Upper lobe of right lung (tissue), 1 donor: ENCODE measurements around the gene FHOD3. TPM values are rescaled to one million over a fixed set of nuclear protein-coding genes. Genes with fewer than 3 reads are reported as not detected.

Experiments used
- ATAC-seq: fragments of 200-7000 bp; cut with Tn5 transposase; one replicate; pipeline ENCODE4 v1.9.1; 2020; ENCODE audit warnings: mild to moderate bottlenecking, moderate library complexity
- DNase-seq: peaks from one replicate; pipeline ENCODE4 v3.0.0-alpha.2; 2020
- H3K27ac ChIP-seq: fragments of 200-600 bp; one replicate; pipeline ENCODE4 v1.8.0; 2022
- H3K27me3 ChIP-seq: fragments of 200-600 bp; one replicate; pipeline ENCODE4 v1.8.0; 2022; ENCODE audit warnings: mild to moderate bottlenecking
- H3K36me3 ChIP-seq: fragments of 200-600 bp; one replicate; pipeline ENCODE4 v1.8.0; 2022
- H3K4me1 ChIP-seq: fragments of 200-600 bp; one replicate; pipeline ENCODE4 v1.8.0; 2022
- H3K4me3 ChIP-seq: fragments of 200-600 bp; one replicate; pipeline ENCODE4 v1.8.0; 2022; ENCODE audit warnings: mild to moderate bottlenecking
- H3K9me3 ChIP-seq: fragments of 200-600 bp; one replicate; pipeline ENCODE4 v1.8.0; 2022
- intact Hi-C: fragments of 100-400 bp; cut with DNase I; formaldehyde crosslinking; loops from one replicate; pipeline ENCODE4 v1.11.0; 2022
- total RNA-seq: library from RNA; stranded (reverse); fragmentation: NEBNext Ultra II Directional; extraction: Animal tissue kit (Norgen Biotek cat#: 25700); gene quantifications from one replicate; pipeline ENCODE4 v1.2.1, GENCODE V29; 2021
- TF ChIP-seq, protein P1 (sequence below): fragments of 200-600 bp; IDR thresholded peaks from one replicate; pipeline ENCODE4 v1.8.0; 2022; ENCODE audit warnings: antibody characterized with exemption
- donor health status: DM: no; HTN: yes; CAD: no; lungs with severe emphysema.

Gene FHOD3
- total RNA-seq, 1 donor from 2014 or later = 1.9 TPM

- H3K27ac ChIP-seq = no peak overlapping the region
- no peaks in the 10 kb centered on the region for H3K9me3 ChIP-seq
- DNase-seq (no peak), ATAC-seq (no peak)
- TF ChIP-seq, protein P1, sequence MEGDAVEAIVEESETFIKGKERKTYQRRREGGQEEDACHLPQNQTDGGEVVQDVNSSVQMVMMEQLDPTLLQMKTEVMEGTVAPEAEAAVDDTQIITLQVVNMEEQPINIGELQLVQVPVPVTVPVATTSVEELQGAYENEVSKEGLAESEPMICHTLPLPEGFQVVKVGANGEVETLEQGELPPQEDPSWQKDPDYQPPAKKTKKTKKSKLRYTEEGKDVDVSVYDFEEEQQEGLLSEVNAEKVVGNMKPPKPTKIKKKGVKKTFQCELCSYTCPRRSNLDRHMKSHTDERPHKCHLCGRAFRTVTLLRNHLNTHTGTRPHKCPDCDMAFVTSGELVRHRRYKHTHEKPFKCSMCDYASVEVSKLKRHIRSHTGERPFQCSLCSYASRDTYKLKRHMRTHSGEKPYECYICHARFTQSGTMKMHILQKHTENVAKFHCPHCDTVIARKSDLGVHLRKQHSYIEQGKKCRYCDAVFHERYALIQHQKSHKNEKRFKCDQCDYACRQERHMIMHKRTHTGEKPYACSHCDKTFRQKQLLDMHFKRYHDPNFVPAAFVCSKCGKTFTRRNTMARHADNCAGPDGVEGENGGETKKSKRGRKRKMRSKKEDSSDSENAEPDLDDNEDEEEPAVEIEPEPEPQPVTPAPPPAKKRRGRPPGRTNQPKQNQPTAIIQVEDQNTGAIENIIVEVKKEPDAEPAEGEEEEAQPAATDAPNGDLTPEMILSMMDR = no peak
- intact Hi-C loops = no loop called here
- H3K27me3 ChIP-seq = no peaks in the 10 kb centered on the region
- H3K36me3 ChIP-seq = no peaks in the 10 kb centered on the region
- no peak overlapping the region for H3K4me3 ChIP-seq
- no peaks in the 10 kb centered on the region for H3K4me1 ChIP-seq
Observed at GRCh38 chr18:36410346-36410745, 112.8 kb downstream of the FHOD3 start.

DNA sequence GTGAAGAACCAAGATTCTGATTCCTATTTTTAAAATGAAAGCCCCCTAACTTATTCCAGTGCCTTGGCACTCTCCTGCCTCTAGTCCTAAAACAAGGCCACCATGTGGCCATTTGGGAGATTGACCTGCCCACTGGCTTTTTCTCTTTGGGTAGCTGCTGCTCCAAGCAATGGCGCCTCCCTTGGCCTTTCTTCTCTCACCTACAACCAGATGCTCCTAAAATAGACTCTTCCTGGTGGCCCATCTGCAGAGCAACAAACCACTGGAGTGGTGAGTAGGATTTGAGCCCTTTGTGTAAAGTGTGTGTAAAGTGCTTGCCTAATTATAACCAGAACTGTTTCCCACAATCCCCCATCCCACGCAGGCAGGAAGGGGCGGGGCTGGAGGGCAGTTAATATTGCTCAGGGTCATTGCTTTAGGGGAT lies 114.2 kb downstream of the FHOD3 start:
- ATAC-seq (no peak), DNase-seq (no peak)

GRCh38 chr18:36412778-36413177 lies 115.3 kb downstream of the FHOD3 start:
- intact Hi-C loops = no loop called here
- TF ChIP-seq, protein P1 = no peak
- no peaks in the 10 kb centered on the region for H3K36me3 ChIP-seq
- H3K27ac ChIP-seq = no peak overlapping the region
- H3K4me1 ChIP-seq = no peaks in the 10 kb centered on the region
- no peaks in the 10 kb centered on the region for H3K27me3 ChIP-seq
- H3K9me3 ChIP-seq = no peaks in the 10 kb centered on the region
- ATAC-seq (no peak), DNase-seq (no peak)
- H3K4me3 ChIP-seq = no peak overlapping the region

More for the DNA sequence above, 114.2 kb downstream of the FHOD3 start:
- Histone ChIP-seq H3K36me3 (no peaks in the 10 kb centered on the region), H3K27ac (no peak overlapping the region), H3K4me1 (no peaks in the 10 kb centered on the region), H3K27me3 (no peaks in the 10 kb centered on the region), H3K9me3 (no peaks in the 10 kb centered on the region), H3K4me3 (no peak overlapping the region)
- intact Hi-C loops = no loop called here
- TF ChIP-seq, protein P1 = no peak

DNA sequence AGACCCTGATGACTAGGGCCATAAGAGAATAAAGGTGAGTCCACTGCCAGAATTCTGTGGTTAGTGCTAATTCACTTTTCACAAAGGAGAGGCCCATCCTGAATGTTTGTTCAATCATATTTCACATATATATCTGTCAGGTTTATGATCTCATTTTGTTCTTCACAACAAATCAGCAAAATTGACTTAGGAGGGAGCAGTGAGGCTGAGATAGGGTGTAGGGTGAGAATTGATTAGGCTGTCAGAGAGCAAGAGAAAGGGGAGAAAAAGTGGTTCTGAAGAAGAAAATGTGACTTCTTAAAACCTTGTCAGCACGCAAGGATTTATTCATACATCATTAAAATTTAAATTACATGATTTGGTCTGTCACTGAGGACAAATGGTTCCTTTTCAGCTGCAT lies 117.7 kb downstream of the FHOD3 start:
- H3K4me1 ChIP-seq = peaks cover 4% of the 10 kb centered on the region
- intact Hi-C loops = no loop called here
- no peak for ATAC-seq
- H3K4me3 ChIP-seq = no peak overlapping the region
- no peak for DNase-seq
- H3K9me3 ChIP-seq = no peaks in the 10 kb centered on the region
- H3K36me3 ChIP-seq = no peaks in the 10 kb centered on the region
- TF ChIP-seq, protein P1 = no peak
- H3K27ac ChIP-seq = no peak overlapping the region
- H3K27me3 ChIP-seq = no peaks in the 10 kb centered on the region

GRCh38 chr18:36415625-36416024 lies 118.1 kb downstream of the FHOD3 start:
- ATAC-seq (no peak), DNase-seq (no peak)
- intact Hi-C loops = no loop called here
- no peaks in the 10 kb centered on the region for H3K27me3 ChIP-seq
- peaks cover 4% of the 10 kb centered on the region for H3K4me1 ChIP-seq
- H3K4me3 ChIP-seq = no peak overlapping the region
- H3K36me3 ChIP-seq = no peaks in the 10 kb centered on the region
- no peak overlapping the region for H3K27ac ChIP-seq
- TF ChIP-seq, protein P1 = no peak
- no peaks in the 10 kb centered on the region for H3K9me3 ChIP-seq
